ENCODE results near the gene ELF5. TPM values are rescaled to one million over a fixed set of nuclear protein-coding genes. Genes with fewer than 3 reads are reported as not detected.

ELF5 gene
- total RNA-seq, 1 donor from 2014 or later = not detected

GRCh38 chr11:34522188-34522587 is 8.6 kb upstream of the ELF5 start:
- DNase-seq (ENCODE audit: low read depth in 2 of 2) = no peak

DNA sequence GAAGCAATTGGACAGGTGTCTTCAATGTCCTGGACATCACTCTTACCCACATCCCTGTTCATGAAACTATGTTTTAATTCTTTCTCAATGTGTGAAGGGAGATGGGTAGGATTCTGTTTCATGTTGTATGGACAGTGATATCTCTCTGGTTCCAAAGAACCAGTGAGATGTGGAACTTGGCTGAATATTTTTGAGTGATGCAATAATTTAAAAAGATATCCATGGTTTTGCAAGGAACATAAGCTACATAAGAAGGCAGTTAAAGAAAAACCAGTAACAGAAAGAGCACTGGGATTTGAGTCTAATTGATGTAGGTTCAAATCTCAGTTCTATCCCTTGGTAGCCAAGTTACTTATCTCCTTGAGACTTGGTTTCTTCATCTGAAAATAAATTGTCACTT is 7.7 kb upstream of the ELF5 start:
- no peak for DNase-seq (ENCODE audit: low read depth in 2 of 2)

DNA sequence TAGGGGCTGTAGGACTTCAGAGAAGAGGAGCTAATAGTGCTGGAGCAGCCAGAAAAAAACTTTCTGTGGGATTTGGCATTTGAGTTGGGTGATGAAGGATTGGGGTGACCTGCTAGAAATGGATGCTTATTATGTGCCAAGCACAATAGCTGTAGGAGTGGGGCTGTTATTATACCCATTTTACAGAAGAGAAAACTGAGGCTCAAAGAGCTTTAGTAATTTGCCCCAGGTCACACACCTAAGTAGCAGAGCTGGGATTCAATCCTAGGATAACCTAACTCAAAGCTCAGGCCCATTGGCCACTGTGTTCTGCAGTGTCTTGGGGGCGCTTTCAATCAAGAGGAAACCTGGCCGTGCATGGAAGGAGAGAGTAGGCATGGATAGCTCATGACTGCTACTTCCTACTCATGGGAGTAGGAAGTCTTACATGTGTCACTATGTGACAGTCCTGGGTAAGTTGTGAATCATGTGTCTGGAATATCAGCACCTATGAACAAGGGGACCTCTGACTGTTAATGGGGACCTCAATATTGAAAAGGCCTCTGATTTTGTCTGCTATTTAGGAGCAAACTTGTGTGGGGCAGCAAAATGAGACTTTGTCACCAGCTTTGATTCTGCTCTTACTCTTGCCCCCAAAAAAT is 6.1 kb upstream of the ELF5 start:
- DNase-seq (ENCODE audit: low read depth in 2 of 2) = no peak

GRCh38 chr11:34516247-34517040 is 2.9 kb upstream of the ELF5 start:
- DNase-seq (ENCODE audit: low read depth in 2 of 2) = no peak

DNA sequence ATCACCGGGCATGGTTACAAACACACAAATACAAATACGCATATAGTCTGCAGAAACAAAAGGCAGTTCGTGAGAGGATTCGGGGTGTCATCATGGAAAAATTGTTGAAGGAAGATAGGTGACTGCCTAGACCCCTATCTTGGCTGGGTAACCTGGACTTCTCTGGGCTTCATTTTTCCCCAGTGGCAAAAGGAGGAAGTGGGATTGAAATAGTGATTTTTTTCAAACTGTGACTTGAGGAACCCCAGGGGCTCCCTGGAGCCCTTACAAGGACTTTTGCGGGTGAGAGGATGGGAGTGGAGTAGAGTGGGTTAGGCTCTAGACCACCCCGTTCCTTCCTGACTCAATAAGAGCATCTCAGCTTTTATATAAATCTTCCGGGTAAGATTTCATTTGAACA is 1.0 kb upstream of the ELF5 start:
- no peak for DNase-seq (ENCODE audit: low read depth in 2 of 2)

GRCh38 chr11:34512840-34513681 is 533 bp downstream of the ELF5 start:
- peak; percentile 66 to 73 for DNase-seq (ENCODE audit: low read depth in 2 of 2)

DNA sequence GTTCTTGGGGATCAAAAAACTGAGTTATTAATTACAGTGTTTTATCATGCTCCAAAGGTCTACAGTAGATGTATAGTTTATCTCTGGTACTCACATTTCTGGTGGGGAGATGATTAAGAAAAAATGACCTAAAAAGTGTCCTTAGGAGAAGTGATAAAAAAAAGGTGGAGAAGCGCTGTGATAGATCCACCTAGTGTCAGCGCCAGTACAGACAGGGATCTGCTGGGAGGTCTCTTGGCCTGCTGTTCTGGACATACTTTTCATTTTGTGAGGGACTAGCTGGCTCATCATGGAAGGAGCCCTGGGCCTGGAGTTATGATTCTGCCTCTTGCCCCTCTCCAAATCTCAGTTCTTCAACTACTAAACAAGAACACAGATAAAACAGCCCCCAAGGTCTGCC is 2.9 kb downstream of the ELF5 start:
- no peak for DNase-seq (ENCODE audit: low read depth in 2 of 2)

DNA sequence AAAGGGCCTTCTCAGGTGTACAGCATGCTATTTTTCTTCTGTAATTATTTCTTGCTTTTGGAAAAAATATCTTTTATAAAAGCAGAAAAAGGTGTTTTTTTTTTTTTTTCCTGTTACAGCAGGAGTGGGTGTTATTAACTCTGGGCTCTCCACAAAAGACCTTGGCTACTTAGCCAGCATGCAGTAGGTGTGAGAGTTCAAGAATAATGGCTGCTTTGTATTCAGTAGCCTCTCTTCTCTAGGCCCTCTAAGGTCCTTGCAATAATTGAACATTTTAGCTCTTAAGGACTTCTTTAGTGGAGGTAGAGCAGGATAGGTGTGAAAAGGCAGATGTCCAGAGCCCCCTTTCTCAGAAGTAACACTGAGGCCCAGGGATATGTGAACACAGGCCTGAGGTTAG is 3.4 kb downstream of the ELF5 start:
- no peak for DNase-seq (ENCODE audit: low read depth in 2 of 2)

DNA sequence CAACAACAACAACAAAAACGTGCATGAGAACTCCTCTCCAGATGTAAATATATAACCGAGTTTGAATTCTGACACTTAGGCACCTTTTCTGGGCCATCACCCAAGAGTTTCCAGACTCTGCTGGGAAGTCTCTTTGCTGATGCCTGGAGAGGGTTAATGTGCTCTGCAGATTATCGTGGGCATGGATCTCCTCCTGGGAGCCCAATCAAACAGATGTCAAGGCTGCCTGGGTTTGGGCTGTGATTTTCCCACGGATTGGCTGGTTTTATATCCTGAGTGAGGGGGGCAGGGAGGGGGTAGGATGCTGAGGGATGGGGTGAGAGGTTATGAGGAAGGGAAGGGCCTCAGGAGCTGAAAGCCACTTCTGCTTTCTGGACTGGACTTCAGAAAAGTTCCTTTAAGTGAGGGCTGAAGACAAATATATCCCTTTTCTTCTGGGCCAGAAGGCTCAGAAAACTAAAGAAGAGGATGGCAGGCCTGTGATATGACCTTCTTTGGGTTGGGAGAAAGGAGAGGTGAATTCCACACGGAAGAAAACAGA is 4.2 kb downstream of the ELF5 start:
- no peak for DNase-seq (ENCODE audit: low read depth in 2 of 2)

GRCh38 chr11:34508524-34508923 is 5.1 kb downstream of the ELF5 start:
- DNase-seq (ENCODE audit: low read depth in 2 of 2) = no peak

GRCh38 chr11:34507610-34508009 is 6.0 kb downstream of the ELF5 start:
- DNase-seq (ENCODE audit: low read depth in 2 of 2) = no peak

DNA sequence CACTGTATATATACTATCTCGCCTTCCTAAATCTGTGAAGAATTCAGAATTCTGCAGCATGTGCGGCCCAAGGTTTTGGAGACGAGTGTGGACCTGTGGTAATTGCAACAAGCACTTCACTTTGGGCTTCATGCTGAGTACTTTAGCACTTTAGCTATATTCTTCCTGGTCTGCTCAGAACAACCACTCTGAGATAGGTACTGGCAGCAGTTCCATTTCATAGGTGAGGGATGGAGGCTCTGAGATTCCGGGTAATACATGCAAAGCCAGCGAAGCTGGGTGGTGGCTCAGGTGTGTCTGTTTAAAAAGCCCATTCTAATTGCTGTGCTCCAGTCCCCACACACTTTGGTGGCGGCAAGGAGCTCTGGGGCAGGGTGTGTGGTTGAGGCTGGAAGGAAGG is 6.4 kb downstream of the ELF5 start:
- no peak for DNase-seq (ENCODE audit: low read depth in 2 of 2)

- DNase-seq (ENCODE audit: low read depth in 2 of 2) = no peak
Measured at GRCh38 chr11:34505874-34506273, 7.7 kb downstream of the ELF5 start.

DNA sequence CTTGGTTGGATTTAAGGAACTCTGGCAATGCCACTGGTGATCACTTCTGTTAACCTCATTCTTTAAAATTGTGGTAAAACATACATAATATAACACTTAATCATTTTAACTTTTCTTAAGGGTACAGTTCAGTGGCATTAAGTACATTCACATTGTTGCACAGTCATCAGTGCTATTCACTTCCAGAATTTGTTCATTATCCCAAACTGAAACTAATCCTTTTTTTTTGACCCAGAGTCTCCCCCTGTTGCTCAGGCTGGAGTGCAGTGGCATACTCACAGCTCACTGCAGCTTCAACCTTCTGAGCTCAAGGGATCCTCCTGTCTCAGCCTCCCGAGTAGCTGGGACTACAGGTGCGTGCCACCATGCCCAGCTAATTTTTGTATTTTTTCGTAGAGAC is 10.6 kb downstream of the ELF5 start:
- DNase-seq (ENCODE audit: low read depth in 2 of 2) = no peak

DNA sequence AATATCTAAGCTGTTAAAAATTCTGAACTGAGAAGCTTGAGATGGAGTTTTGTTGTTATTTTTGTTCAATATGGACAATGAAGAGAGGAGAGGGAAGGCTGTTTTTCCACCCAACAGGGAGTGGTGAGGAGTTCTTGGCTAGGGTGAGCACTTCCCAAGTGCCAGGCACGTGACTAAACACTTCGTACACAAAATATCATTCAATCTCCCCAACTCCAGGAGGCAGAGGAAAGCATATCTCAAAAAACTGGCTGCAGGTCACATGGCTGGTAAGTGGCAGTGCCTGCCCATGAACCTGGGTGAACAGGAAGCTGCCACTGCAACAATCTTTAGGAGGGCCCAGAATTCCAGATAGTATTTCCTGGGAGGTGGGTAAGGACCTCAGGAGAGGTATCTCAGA is 11.6 kb downstream of the ELF5 start:
- DNase-seq (ENCODE audit: low read depth in 2 of 2) = no peak

DNA sequence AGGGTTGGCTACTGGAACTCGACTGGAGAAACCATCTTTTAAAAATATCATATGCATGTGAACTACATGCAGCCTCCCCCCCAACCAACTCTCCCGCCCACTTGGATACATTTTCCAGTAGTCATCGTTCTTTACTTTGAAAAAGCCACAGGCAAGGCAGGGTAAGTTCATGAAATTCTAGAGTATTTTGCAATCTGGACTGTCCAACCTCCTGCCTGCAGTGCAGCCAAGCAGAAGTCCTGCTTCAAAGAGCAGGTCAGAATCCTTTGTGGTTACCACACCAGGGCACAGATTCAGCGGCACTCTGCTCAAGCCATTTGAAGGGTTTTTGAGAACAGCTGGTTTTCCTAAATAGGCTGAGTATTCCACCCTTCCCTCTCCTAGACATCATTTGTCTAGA is 12.1 kb downstream of the ELF5 start:
- no peak for DNase-seq (ENCODE audit: low read depth in 2 of 2)

GRCh38 chr11:34499719-34500500 is 13.7 kb downstream of the ELF5 start:
- no peak for DNase-seq (ENCODE audit: low read depth in 2 of 2)

DNA sequence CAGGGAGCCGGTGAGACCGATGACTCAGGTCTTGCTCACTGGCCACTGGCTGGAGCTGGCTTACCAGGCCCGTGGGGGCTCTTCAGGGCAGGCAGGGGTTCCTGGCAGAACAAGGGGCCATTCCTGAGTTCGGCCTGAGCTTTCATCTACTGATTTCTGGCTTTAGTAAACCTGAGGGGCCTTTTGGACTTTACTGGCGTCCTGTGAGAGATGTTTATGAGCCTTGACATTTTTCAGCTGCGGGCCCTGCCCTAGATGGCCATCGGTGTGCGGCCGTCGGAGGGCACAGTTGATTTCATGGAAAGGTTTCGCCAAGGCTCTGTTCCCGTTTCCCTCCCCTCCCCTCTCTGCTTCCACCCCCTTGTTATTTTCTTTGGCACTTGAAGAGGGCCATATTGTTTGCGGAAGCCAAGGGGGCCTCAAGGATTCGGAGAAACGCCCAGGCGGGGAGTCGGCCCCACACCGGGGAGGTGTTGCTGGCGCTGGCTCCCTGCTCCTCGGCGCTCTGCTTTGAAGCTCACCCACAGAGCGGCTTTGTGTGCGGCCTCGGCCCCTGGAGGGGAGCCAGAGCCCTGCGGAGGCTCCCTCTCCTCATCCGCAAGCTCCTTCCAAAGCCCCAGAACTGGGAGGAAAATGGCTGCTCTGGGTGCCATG is 17.7 kb downstream of the ELF5 start:
- no peak for DNase-seq (ENCODE audit: low read depth in 2 of 2)

- no peak for DNase-seq (ENCODE audit: low read depth in 2 of 2)
Measured at GRCh38 chr11:34495239-34495723, 18.3 kb downstream of the ELF5 start.

DNA sequence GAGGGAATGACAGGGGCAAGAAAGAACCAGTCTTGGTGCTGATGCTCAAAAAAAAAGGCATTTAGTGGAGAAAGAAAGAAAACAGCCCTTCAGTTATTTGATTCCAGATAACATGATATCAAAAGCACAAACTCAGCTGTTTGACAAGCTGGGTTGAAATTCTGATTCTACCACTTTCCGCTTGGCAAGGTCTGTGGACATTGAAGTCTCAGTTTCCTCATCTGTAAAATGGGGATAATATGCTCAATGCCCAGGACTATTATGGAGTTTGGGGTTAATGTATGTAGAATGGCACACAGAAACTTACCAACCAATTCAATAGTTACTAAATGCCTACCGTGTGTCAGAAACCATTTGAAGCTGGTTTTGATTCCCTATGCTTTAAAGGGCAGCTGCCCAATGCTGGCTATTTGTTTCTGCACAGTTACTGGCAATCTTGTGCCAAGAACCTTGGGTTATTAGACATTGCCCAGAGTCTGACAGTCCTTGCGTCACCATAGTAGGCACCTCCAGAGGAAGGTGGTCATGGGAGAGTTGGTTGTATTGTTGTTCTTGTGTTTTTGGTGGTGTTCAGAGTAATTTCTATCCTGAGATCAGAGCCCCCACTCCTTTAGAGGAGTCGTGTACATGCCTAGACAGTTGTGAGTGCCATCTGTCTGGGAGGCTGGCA is 19.5 kb downstream of the ELF5 start:
- DNase-seq (ENCODE audit: low read depth in 2 of 2) = no peak

Measured in lung microvascular endothelial cell (primary cell).